GM19023 (cell line): ENCODE data around the gene GFPT1.
A peak's percentile ranks its signal among the peaks of the same experiment; 100 is the strongest.
"Not testable (repeated sequence)": the region's sequence is repeated elsewhere in the genome, so short reads cannot be mapped to it uniquely, and the experiment has no call there.

Experiments used
- ATAC-seq: cut with Tn5 transposase; IDR thresholded peaks from one replicate; pipeline ENCODE4 v1.9.1; 2021; ENCODE audit warnings: mild to moderate bottlenecking, moderate library complexity; ENCODE audit not compliant: unreplicated experiment

The GFPT1 gene

DNA sequence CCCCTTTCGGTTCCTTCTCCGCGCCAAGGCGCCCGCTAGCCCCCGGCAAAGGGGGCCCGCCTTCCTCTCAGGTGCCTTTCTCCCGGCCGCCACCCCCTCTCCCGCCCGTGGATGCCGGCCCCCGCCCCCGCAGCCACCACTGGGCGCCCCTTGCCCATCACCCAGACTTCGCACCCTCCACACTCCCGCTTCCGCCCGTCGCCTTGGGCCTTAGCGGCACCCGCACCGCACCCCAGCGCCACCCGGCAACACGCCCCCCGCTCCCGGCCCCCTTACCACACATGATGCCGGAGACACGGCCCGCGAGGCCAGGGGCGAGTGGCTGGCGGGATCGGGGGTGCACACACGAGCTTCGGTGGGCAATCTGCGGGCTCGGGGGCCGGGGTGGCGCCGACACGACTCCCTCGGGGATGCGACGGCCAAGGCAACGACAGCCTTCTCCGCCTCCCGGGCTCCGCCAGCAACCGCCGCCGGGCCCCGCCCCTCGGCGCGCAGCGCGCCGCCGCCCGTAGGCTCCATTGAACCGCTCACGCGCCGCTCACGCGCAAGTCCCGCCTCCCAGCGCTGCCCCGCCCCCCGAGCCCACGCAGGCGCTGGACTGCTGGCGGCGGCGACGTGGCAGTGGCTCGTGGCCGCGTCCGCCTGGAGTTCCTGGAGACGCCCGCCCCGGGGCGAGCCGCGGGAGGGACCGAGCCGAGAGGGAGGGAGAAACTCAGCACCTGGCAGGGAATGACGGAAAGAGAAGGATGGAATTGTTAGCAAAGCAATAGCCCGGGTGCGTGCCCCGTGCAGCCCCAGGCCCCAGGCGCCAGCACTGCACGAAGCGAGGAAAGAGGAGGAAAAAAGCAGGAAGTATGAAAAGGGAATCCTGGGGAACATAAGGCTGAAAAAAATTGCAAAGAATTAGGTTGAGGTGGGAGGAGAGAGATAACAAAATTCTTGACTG, at the start of gene GFPT1:
GFPT1 (minus strand) TSS at position 439 of the 946 bp plus-strand sequence; CDS start at position 283, 156 bp downstream.
- peak; percentile 92 for ATAC-seq

DNA sequence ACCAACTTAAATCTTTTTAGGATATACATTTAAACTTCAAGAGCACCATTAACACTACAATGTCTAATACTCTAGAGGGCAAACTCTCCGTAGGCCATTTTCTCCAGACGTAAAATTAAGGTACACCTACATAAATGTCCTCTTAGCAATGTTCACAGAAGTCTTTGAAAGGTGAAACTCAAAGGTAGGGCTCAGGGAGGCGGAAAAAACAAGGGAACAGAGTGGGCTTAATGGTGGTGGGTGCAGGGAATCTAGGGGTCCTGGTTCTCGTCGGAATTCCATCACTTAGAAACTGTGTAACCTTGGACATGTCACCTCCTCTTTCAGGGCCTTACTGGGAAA, 49.5 kb upstream of the GFPT1 start:
- peak; percentile 4 for ATAC-seq

DNA sequence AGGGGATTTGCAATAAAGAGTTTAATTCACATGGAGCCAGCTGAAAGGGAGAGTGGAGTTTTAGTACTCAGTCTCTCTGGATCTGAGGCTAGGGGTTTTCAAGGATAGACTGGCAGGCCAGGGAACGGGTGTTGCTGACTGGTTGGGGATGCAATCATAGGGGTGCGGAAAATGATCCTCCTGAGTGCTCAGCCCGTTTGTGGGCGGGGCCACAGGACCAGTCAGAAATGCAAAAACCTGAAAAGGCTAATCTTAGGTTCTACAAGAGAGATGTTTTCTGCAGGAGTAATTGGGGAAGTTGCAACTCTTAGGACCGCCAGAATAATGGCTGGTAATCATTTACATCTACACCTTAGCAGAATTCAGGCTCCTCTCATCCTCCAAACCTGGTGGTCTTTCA, 47.7 kb upstream of the GFPT1 start:
- ATAC-seq: no peak

DNA sequence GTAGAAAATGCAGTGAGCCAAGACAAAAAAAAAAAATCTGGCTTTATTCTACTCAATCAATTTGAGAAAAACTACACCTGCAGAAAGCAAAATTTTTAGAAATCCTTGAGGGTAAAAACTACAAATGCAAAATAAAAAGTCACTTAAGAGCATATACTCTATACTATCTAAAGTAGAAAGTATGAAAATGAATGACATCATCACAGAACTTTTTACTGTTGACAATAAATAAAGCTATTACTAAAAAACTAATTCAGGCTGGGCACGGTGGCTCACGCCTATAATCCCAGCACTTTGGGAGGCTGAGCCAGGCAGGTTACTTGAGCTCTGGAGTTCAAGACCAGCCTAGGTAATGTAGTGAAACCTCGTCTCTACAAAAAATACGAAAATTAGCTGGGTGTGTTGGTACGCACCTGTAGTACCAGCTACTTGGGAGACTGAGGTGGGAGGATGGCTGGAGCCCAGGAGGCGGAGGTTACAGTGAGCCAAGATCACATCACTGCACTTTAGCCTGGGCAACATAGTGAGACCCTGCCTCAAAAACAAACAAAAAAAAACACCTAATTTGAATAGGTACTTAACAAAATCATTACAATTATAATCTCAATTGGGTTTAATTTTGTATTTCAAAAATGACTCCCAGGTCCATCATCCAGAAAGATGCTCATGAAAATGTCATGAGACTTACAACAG, 42.6 kb upstream of the GFPT1 start:
- no peak for ATAC-seq

DNA sequence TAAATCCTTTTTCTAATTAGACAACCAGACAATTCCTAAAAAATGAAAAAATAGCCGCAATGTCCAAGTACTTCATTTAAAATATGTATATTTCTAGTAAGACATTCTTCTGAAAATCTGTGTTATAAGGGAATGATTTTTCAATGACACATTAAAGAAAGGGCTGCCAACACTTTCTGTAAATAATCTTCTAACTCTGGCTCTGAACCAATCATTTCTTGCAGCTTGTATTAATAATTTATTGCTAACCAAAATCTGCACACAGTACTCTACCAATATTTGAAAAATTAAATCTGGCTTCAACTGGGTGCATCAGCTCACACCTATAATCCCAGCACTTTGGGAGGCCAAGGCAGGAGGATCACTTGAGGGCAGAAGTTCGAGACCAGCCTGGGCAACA, 42.0 kb upstream of the GFPT1 start:
- no peak for ATAC-seq

DNA sequence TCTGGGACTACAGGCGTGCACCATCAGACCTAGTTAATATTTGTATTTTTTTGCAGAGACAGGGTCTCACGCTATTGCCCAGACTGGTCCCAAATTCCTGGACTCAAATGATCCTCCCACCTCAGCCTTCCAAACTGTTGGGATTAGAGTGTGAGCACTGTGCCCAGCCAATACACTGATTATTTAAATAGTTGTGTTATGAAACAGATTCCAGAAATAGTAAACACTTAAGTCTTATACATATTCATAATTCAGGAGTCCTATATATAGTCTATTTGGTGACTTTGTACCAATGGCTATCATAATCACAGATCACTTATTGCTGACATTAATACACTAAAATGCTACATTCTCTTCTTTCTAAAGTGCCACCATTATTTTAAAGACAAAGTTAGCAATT, 37.4 kb upstream of the GFPT1 start:
- no peak for ATAC-seq

DNA sequence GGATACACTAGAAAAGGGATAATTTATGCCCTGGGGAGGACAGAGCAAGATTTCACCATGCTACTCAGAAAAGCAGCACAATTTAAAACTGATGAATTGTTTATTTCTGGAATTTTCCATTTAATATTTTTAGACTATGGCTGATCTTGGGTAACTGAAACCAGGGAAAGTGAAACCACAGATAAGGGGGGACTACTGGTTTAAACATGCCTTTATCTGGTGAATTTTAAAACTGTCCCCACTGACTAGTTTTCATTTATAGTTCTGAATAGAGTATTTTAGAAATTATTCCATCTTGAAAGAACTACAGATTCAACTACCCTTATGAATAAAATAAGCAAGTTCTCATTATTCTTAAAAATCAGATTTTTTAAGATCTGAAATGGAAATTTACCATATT, 35.2 kb upstream of the GFPT1 start:
- ATAC-seq: no peak

DNA sequence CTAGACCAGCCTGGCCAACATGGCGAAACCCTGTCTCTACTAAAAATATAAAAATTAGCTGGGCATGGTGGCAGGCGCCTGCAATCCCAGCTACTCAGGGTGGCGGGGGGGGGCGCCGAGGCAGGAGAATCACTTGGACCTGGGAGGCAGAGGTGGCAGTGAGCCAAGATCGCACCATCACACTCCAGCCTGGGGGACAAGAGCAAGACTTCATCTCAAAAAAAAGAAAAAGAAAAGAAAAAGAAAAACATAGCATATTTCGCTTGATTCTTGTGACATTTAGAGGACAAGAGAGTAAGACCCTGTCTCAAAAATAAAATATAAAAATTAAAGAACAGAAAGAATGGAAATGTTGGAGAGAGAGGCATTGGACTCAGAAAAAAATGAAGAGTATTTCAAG, 32.1 kb upstream of the GFPT1 start:
- ATAC-seq: not testable (repeated sequence)

DNA sequence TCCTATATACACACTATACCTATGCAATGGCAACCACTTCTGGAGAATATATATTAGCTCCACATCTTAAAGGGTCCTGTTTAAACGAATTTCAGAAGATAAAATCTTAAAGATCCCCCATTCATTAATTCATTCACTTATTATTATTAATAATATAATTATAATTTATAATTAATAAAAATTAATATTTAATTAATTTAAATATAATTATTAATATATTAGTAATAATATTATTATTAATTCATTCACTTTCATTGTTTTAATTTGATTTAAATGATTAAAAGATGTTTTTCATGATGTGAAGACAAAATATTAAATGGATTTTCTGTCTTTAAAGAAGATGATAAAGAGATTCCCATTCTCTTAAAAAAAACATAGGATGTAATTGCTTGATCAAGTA, 29.1 kb upstream of the GFPT1 start:
- no peak for ATAC-seq

DNA sequence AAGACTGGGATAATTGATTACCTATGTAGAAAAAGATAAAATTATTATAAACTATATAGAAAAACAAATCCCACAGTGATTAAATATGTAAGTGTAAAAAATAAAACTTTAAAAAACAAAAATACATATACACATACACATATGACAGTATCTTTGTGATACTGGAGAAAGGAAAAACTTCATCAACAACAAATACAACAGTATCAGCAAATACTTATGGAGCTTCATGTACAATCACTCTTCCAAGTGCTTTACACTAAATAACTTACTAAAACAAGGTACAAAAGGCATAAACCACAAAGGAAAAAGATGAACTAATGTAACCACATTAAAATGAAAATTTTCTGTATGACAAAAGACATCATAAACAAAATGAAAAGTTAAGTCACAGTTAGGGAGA, 24.1 kb upstream of the GFPT1 start:
- ATAC-seq: no peak

DNA sequence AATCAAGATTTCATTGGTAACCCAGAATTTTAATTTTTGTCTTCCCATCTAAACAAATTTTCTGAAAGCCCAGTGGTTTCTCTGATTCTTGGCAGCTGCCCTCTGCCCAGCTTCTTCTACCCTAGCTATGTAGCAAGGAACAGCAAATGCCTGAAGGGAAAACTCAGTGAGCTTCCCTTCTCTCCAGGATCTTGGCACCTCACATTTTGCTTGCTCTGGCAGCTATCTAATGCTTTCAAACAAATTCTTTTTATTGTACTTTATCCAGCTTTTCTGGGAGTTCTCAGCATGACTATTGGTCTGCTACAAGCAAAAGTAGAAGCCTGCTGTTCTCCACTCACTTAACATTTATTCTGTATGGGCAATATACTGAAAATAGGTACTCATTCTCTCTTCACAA, 18.3 kb upstream of the GFPT1 start:
- ATAC-seq: no peak

DNA sequence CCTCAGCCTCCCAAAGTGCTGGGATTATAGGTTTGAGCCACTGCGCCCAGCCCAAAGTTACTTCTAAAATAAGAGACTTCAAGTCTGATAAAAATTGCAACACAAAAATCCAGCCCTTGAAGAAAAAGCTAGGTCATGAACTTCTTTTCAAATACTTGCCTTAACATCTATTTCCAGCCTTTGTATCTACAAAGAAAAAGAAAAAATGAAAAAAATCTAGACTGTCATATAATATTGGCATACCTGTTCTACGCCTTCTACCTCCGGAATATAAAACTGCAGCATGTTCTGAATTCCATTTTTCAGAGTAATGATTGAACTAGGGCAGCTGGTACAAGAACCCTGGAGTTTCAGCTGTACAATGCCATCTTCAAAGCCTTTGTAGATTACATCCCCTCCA, 13.1 kb upstream of the GFPT1 start:
- ATAC-seq: no peak

DNA sequence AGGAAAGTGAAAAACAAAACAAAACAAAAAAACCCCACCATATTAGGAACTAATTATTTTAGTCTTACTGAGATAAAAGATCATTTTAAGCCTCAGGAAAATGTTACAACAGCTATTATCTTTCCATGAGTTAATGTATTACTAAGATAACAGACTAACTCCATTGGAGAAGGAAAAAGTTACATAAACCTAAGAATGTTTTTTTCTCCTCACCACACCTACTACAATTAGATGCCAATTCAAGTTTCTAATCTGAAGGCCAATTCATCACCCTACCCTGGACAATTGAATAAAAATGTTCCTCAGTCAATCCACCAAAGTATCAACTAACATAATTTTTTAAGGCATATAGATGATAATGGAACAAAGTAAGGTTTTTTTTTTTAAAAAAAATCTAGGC, 10.2 kb upstream of the GFPT1 start:
- no peak for ATAC-seq

DNA sequence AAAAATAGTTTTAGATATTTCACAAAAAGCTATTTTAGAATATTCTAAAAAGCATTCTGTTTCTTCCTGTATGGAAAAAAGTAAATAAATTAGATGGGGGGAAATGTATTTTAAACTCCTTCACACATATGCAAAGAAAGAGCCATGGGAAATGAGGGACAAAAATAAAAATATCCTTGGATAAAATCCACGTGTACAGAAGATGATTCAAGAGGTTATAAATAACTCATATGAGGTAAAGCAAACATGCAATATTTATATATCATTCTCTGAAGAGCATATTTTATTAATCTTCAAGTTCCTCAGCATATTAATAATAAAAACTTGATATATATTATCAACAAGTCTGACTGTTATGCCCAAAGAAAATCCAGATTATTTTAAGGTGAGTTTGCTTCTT, 8.8 kb upstream of the GFPT1 start:
- no peak for ATAC-seq

DNA sequence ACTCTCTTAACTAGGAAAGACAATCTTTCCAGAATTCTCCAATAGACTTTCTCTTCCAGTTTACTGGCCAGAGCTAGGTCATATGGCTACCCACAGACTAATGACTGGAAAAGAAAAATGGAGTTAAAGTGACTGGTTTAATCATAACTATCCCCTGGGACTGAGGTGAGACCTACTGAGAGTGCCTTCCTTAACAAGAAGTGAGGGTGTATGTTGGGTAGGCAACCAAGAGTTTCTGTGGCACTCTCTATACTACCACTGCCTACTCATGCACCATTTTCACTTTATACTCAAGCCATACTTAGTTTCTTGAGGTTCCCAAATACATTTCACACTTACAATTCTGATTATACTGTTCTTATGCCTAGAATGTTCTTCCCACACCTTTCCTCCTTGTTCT, 6.9 kb upstream of the GFPT1 start:
- no peak for ATAC-seq

DNA sequence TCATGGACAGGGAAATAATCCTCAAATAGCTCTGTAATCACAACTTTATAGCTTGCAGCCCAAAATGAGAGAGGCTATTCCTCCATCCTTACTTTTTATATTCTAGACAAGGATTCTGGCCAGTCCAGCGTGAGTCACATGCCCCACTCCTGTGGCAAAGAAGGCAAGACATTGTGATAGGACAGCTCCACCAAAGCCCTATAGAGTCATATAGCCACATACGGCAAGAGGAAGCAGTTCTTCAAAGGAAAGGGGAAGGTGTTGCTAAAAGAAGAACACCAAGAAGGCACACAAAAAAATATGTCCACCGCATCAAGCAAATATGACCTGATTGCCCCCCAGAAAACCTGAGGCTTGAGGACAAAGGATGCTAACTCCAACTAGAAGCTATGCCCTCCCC, 3.4 kb upstream of the GFPT1 start:
- no peak for ATAC-seq

DNA sequence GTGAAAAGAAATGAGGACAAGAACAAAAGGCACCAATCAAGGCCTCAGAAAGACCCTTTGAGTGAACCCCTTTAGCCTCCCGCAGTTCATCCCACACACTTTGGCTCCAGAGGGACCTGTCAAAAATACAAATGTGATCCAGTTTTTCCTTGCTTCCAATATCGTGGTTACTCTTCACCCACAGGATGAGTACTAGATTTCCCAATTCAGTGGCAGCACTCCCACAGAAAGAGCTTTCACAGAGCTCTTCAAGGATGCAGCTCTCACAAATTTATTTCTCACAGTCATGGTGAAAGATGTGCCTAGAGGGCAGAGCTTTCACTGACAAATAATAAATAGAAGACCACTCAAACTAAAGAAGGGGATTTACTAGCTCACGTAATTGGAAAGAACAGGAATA, 3.0 kb upstream of the GFPT1 start:
- no peak for ATAC-seq

DNA sequence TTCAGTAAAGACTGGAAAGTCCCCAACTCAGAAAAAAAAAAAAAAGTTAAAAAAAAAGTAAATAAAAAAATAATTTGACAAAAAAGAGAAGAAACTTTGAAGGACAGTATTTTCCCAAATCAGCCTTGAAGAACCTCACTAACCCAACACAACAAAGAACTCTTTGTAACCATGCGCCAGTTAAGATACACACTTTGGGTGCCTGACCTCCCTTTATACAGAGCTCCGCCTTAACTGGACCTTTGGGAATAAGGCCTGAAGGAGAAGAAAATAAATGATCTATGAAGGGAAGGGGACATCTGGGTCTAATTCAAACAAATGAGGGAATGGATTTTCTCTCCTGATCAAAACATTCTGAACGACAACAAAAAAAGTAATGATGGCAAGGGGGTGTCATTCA, 2.2 kb upstream of the GFPT1 start:
- no peak for ATAC-seq

DNA sequence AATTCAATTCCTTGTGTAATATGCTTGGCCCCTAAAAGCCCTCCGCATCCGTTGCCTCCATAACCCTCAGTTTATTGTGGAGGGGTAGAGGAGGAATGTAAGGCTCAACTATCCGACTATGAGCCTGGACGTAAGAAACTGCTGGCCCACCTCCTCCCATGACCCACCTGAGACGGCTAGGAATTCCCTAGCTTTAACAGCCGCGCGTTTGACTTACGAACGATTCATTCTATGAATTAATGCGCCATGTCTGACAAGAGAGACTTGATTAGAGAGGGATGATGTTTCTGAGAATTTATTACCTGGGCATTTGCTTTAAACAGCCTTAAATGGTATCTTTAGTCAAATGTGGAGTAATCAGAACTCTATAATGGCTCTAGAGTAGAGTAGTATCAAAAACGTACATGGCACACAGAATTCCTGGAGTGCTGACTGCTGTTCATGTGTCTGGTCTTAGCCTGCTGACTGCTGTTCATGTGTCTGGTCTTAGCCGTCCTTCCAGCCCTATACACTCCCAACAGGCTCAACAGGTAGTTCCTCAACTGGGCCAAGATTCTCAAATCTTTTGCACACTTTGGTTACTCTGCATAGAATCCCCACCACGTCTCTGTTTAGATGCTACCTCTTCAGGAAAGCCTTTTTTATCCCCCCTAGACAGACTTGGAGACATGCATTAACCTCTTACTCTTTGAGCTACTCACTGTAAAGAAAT, 899 bp upstream of the GFPT1 start:
- no peak for ATAC-seq

DNA sequence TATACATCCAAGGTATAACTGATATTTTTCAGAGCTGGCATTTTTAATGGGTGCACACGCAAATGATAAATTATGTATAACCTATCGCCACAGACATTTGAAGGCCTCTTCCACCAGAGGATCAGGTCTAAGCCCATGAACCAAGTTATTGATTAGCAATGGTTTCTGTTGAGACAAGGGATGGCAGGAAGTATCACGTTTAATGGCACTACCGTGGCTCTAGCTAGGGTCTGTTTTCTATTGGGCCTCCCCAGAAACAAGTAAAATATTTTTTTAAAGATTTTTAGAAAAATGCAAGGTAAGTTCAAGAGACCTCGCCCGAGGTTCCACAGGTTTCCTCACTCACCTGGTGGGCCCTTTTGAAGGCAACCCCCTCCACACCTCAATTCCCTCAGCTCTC, 667 bp downstream of the GFPT1 start:
- peak; percentile 0 for ATAC-seq

DNA sequence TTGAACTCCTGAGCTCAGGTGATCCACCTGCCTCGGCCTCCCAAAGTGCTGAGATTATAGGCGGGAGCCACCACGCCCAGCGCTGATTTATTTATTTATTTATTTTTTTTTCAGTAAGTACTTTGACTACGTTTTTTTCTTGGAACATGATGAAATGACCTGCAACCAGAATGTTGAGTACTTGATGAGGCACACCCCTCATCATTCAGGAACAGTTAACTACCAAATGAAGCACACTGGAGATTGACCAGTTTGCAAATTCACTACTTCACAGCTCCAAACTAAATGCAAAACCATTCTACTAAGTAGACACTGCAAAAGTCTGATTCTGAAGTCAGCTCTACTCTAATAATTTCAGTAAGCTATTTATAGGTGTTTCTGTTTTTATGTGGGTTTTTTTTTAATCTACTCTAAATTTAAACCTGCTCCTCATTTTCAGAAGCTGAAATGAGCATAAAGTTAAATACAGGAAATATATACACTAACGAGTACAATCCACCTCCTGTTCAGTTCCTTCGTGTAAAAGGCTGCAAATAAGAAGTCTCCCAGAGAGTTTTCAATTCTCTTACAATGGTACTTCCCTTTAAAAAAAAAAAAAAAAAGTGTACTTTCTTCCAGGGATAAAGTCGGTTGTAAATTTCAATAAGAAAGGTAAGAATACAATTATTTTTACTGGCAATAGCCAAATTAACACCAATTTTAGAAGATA, 1.4 kb downstream of the GFPT1 start:
- no peak for ATAC-seq
